ENCODE data around the gene EPHA8. TPM values are rescaled to one million over a fixed set of nuclear protein-coding genes. Genes with fewer than 3 reads are reported as not detected.

EPHA8 gene
- total and polyA plus RNA-seq, 2 of the 13 experiments (the other 11 are each of a cell fraction or from before 2014, with no cell fraction given) = not detected

DNA sequence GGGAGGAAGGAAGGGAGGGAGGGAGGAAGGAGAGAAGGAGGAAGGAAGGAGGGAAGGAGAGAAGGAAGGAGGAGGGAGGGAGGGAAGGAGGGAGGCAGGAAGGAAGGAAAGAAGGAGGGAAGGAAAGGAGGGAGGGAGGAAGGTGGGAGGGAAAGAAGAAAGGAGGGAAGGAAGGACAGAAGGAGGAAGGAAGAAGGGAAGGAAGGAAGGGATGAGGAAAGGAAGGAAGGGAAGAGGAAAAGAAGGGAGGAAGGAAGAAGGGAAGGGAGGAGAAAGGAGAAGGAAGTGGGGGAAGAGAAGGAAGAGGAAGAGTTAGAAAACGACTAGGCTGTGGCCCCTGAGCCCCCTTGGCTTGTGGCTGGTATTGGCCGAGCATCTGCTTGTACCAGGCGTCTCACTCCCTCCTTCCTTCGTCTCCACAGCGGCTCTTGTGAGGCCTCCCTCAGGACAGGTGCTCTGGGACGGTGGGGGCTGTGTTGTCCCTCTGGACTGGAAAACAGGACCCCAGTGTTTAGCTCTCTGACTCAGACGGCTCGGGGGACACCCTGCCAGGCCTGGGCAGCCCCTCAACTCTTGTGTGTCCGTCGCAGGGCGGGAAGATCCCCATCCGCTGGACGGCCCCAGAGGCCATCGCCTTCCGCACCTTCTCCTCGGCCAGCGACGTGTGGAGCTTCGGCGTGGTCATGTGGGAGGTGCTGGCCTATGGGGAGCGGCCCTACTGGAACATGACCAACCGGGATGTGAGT, 37.0 kb downstream of the EPHA8 start (continued):
- TF ChIP-seq ZFP82 (CRISPR knock-in tag; IDR thresholded peaks at IDR 0.05; ENCODE audit: borderline replicate concordance) = no peak

GRCh38 chr1:22600817-22601605, 37.7 kb downstream of the EPHA8 start:
- DNase-seq (ENCODE audit: low spot score) (no peak), ATAC-seq (no peak), FAIRE-seq (no peak)
- intact Hi-C loops (cut with micrococcal nuclease; ENCODE audit: unreplicated experiment) (no loop called here), in situ Hi-C loops (cut with HindIII; ENCODE audit: extremely low pct_ligation_motif_present, low pct_unique_long_range_greater_than_20kb) (no loop called here)
- no peaks in the 10 kb centered on the region for H4K20me1 ChIP-seq (ENCODE audit: insufficient read depth, low read length)
- H3K4me2 ChIP-seq (ENCODE audit: low read depth, low read length) = no peak overlapping the region
- POLR2A ChIA-PET = no interaction called here
- WGBS (ENCODE audit: low lambda C conversion rate) = 62% methylated on average over 13 of the region's 39 CpGs
- H2AFZ ChIP-seq (ENCODE audit: low read length) = no peak overlapping the region
- H3K9ac ChIP-seq (ENCODE audit: insufficient read depth, low read depth, low read length) = no peak overlapping the region
- CTCF ChIA-PET (ENCODE audit: low intra/inter-chr PET ratio, low total read pairs) = no interaction called here
- no peaks in the 10 kb centered on the region for H3K36me3 ChIP-seq (replicated peaks in 1 of 2; ENCODE audit: control insufficient read depth in 1 of 2, insufficient read depth in 2 of 2, low read length in 2 of 2)
- H3K4me1 ChIP-seq (ENCODE audit: insufficient read depth, low read length) = no peaks in the 10 kb centered on the region
- H3K27me3 ChIP-seq (ENCODE audit: control insufficient read depth in 1 of 2, insufficient read depth in 2 of 2, low read length in 2 of 2) = peaks cover 20 to 70% of the 10 kb centered on the region in 2 experiments; a peak in 4 of 5 replicates
- H3K79me2 ChIP-seq (ENCODE audit: insufficient read depth, low read length) = no peaks in the 10 kb centered on the region
- H3K9me3 ChIP-seq (ENCODE audit: low read length) = no peaks in the 10 kb centered on the region
- no peak overlapping the region for H3K27ac ChIP-seq (ENCODE audit: extremely low read length, insufficient read depth, low read length)
- BruUV-seq (replicated peaks) = no TSS peak
- no peak overlapping the region; a peak in 1 of 6 replicates for H3K4me3 ChIP-seq (replicated peaks in 1 of 3; ENCODE audit: insufficient read depth in 1 of 3, low read depth in 2 of 3, low read length in 3 of 3)
- TF ChIP-seq ATRX (CRISPR knock-in tag; IDR thresholded peaks at IDR 0.05; ENCODE audit: borderline replicate concordance) (no peak), PRPF4 (IDR thresholded peaks at IDR 0.05; ENCODE audit: low read depth, low read length, poor library complexity, severe bottlenecking) (no peak), TBX2 (CRISPR knock-in tag; IDR thresholded peaks at IDR 0.05; ENCODE audit: borderline replicate concordance) (no peak), SNAI1 (CRISPR knock-in tag; IDR thresholded peaks at IDR 0.05; ENCODE audit: borderline replicate concordance) (no peak), KDM5B (CRISPR knock-in tag; IDR thresholded peaks at IDR 0.05; ENCODE audit: borderline replicate concordance) (no peak), ZNF44 (CRISPR knock-in tag; IDR thresholded peaks at IDR 0.05) (no peak), ZNF546 (CRISPR knock-in tag; conservative IDR thresholded peaks at IDR 0.05) (no peak), CEBPZ (IDR thresholded peaks at IDR 0.05; ENCODE audit: low read length) (no peak), CCDC6 (CRISPR knock-in tag; IDR thresholded peaks at IDR 0.05) (no peak), RFXAP (CRISPR knock-in tag; IDR thresholded peaks at IDR 0.05; ENCODE audit: borderline replicate concordance) (no peak), ZKSCAN8 (CRISPR knock-in tag; IDR thresholded peaks at IDR 0.05; ENCODE audit: borderline replicate concordance) (no peak), AGO1 (IDR thresholded peaks at IDR 0.05; ENCODE audit: low read depth, low read length, poor library complexity, severe bottlenecking) (no peak), PHF21A (CRISPR knock-in tag; IDR thresholded peaks at IDR 0.05) (no peak), ZFP36L1 (CRISPR knock-in tag; IDR thresholded peaks at IDR 0.05) (no peak), ZNF614 (CRISPR knock-in tag; IDR thresholded peaks at IDR 0.05; ENCODE audit: borderline replicate concordance) (no peak)
- TF ChIP-seq, protein P1, sequence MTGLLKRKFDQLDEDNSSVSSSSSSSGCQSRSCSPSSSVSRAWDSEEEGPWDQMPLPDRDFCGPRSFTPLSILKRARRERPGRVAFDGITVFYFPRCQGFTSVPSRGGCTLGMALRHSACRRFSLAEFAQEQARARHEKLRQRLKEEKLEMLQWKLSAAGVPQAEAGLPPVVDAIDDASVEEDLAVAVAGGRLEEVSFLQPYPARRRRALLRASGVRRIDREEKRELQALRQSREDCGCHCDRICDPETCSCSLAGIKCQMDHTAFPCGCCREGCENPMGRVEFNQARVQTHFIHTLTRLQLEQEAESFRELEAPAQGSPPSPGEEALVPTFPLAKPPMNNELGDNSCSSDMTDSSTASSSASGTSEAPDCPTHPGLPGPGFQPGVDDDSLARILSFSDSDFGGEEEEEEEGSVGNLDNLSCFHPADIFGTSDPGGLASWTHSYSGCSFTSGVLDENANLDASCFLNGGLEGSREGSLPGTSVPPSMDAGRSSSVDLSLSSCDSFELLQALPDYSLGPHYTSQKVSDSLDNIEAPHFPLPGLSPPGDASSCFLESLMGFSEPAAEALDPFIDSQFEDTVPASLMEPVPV (CRISPR knock-in tag; IDR thresholded peaks at IDR 0.05) = no peak
